Endometrial microvascular endothelial cells (primary cell): Measurements from ENCODE around the gene PSAT1. TPM values are rescaled to one million over a fixed set of nuclear protein-coding genes. Genes with fewer than 3 reads are reported as not detected.

Experiments
- in situ Hi-C: cut with HindIII; loops from 2 replicates; pipeline ENCODE4 v1.10.0; 2017; ENCODE audit warnings: low sequenced_read_pairs, low pct_unique_long_range_greater_than_20kb; ENCODE audit errors: inconsistent ontology term
- total RNA-seq: library from RNA; depleted of rRNA; stranded (reverse); fragments of >200 nt; gene quantifications from one replicate; pipeline ENCODE4 v1.2.3, GENCODE V29; 2015; ENCODE audit errors: inconsistent ontology term

The PSAT1 gene
- total RNA-seq, 1 donor from 2014 or later: 47.4 TPM

DNA sequence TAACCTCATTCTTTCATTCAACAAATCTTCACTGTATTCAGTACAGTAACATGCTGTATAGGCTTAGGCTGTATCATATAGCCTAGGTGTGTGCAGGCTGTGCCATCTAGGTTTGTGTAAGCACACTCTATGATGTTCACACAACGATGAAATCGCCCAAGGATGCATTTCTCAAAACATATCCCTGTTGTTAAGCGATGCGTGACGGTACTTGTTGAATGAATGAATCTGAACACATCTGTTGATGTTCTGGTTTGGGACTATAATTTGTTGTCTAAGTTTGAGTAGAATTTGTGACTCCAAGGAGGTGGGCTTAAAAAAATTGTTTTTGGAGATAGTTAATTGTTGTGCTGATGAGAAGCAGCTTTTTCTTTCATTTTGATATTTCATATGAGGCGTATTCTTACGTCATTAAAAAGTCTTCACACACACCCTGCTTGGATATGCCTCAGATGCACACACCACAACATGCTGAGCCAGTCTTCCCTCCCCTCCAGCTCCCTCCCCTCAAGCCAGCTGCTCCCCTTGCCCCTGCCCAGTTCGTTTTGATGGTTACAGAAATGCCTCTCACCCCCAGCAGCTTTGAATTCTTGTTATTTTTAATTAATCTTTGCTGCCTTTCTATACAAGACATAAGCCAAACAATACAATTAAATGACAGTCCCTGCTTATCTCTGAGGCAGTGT is 5.5 kb upstream of the PSAT1 start:
- in situ Hi-C loops: no loop called here

DNA sequence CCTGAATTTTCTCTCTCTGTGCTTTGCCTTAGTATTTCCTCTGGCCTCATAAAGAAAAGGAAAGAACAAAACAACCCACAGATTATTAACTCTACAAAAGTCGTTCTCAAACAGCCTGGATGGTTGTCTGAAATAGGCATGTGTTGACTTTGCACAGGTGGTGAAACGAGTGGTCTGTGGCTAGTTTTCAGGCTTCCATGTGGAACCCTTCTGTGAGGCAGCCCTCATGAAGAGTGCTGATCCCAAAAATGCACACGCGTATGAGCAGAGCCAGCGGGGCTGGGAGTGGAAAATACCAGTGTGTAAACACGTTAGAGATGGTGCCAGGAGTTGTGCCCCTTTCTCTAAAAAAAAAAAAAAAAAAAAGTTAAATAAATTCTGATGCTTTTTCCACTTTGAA is 4.9 kb upstream of the PSAT1 start:
- in situ Hi-C loops: no loop called here

DNA sequence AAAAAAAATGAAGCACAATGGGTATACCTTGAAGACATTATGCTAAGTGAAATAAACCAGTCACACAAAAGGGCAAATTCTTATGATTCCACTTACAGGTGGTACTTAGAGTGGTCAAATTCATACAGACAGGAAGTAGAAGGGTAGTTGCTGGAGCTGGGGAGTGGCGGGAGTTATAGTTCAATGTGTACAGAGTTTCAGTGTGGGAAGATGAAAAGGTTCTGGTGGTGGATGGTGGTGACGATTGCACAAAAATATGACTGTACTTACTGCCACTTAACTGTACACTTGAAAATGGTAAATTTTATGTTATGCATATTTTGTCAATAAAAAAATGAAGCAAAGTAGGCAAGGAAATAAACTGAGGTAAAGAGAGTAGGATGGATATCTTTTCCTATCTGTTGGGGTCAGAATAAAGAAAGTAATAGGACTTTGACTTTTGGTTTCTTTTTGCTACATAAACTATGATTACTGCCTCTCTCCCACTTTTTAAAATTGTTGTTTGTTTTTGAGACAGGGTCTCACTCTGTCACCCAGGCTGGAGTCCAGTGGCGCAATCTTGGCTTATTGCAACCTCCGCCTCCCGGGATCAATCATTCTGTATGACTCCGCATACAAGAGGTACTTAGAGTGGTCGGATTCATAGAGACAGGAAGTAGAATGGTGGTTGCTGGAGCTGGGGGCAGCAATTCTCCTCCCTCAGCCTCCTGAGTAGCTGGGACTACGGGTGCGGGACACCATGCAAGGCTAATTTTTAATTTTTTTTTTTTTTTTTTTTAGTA is 4.0 kb upstream of the PSAT1 start:
- in situ Hi-C loops: no loop called here

DNA sequence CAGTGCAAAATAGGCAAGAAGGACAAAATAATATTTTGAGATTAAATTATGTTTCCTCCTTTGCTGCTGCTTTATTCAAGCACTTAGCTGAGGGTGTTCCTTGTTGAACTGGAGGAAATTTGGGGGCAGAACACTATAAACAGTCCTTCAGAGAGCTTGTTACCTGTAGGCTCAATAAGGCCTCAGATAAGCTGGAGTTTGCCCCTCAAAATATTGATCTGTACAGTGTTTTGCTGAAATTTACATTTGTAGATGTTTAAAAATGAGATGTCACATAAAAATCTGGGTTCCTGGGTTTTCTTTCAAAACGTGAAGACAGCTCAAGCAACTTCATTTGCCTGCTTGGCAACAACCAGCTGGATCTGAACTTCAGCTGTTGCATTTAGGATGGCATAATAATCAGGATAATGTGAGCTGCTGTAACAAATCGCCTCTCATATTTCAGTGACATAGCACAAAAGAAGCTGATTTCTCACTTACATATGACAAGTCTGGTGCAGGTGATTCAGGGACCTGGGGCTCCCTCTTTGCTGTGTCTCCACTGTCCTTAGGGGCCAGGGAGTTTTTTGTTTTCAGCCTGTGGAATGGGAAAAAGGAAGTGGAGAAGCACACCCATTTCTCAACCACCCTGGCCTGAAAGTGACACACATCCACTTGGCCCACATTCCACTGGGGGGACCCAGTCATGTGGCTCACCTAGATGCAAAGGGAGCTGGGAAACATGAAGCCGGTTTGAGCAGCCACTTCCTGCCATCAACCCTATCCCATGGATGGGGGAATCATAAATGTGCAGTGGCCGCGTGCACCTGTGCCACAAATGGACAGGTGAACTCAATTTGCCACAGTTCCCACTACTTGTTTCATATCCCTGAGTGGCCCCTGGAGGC is 2.4 kb upstream of the PSAT1 start:
- in situ Hi-C loops: no loop called here

DNA sequence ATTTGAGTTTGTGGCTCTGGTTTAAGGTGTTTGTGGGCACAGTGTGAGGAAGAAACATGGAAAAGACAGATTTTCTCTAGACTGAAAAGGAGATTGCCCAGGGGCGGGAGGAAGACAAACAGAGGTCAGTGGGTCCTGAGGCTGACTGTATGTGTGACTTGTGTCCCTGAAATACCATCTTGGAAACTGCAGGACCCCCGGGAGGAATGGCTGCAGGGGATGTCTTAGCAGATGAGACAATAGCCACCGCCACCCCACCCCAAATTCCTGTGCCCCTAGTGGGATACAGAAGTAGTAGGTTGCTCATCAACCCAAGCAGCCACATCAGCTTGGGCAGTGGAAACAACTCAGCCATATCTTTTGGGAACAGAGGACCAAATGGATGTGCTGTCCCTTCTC is 1.7 kb upstream of the PSAT1 start:
- in situ Hi-C loops: no loop called here

DNA sequence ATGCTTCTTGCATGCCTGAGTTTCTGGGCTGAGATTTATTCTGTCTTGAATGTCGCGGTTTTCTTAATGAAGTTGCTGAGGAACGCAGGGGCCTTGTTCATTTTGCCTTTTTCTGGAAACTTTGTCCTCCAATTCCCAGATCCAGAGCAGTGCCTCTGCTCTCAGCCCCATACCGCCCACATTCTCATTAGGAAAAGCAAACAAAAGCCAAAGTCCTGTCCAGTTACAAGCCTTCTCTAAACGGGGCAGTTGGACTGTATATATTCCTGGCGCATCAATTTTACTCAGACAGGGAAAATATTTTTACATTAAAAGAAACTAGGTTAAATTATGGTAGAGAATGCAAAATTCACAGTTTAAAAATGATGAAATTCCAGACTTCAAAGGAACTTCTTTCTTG is 1.2 kb upstream of the PSAT1 start:
- in situ Hi-C loops: no loop called here

DNA sequence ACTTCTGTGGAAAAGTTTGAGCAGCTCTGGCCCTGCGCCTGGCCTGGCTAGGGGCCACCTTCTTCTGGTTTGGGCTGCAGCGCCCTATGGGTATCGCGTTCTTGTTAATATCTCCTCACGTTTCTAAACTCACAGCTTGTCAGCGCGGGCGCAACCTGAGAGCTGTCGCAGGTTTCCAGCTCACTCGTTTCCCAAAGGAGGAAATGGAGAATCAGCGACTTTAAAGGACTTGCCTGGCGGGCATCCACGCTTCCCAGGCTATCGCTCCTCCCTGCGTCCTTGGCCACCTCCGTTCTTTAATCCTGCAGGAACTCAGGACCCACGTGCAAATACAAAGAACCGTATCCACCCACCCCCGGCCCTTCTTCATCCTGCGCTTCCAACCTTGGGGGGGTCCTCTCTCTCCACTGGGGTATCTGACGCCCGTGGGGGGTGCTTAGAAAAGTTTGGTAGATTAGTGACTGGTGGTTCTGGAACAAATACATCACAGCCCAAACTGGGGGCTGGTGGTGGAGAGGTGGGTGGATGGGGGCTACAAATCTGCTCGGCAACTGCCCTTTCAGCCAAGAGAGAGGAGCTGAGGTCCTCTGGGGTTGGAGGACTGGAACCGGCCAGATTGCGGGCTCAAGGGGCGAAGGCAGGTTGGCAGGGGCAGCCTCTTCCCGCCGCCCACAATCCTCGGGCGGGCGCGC is 578 bp upstream of the PSAT1 start:
- in situ Hi-C loops: no loop called here

DNA sequence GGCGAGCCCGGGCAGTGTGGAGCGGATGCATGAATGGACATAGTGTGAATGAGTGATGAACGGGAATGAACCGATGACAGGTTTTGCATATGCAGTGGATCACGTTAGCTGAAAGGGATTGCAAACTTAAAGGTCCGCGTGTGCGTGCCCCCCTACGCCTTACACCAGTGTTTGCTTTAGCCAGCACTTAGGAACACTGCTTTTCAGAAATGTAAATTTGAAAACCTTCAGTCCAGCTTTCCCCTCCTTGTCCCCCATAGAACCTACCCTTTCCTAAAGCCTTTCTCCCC is 692 bp downstream of the PSAT1 start:
- in situ Hi-C loops: no loop called here

DNA sequence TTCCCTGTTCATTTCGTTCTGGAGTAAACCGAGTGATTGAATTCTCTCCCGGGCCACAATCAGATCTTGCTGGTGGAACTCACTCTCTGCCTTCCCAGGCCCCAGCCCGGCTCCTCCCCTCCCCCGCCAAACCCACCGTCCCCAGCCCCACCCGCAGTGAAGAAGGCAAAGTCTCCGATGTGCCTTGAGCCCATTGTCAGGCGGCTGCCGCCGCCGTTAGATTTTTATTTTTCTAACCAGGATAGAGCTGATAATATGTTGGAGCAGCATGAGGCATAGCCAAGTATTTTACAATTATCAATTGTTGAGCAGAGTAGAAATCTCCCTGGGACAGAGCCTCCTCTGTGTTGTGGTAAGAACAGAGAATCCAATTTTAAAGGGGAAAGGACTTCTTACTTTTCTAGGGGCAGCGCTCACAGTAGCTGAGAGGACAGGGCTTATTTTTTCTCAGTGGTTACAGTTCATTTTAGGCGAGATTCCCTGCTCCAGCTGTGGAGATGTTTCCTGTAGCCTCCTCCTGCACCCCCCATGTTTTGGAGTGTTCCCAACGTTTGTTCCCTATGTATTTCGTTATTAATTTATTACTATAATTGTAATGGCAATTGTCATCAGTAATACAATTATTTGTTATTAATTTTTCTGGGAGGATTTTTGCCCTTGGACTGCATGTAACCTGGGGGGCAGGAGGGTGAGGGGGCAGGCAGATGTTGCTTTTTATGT is 1.3 kb downstream of the PSAT1 start:
- in situ Hi-C loops: no loop called here

DNA sequence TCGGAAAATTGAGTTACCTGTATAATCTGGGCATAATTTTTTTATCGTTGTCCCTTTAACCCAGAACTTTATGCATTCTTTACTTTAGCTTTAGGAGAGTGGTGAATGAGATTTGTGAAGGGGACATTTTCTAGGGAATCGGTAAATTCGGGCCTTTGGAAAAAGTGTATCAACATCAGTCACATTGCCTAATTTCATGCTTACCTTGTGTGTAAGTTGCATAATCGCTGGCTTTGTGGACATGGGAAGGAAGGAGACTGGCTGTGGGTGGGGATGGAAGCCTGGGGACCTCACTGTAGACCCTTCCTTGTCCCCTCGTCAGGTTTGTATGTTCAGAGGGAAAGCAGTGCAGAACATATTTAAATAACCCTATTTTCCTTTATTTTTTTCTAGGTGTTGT is 3.3 kb downstream of the PSAT1 start:
- in situ Hi-C loops: no loop called here

DNA sequence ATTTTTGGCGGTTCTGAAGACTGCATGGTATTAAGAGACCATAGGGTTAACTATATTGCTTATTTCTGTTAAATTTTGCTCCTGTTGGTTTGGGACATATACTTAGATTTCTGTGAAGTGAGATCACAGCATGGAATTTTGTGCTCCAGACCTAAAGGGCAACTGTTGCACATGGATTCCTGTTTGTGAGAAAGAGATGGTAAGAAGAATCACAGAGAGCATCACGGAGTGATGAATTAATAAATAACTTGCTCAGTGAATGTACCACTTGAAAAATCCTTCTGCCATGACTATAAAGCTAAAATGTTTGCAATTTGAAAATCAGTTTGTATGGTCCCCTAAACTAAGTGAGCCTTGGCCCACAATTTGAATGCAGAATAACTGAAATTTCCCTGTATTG is 4.5 kb downstream of the PSAT1 start:
- in situ Hi-C loops: no loop called here

DNA sequence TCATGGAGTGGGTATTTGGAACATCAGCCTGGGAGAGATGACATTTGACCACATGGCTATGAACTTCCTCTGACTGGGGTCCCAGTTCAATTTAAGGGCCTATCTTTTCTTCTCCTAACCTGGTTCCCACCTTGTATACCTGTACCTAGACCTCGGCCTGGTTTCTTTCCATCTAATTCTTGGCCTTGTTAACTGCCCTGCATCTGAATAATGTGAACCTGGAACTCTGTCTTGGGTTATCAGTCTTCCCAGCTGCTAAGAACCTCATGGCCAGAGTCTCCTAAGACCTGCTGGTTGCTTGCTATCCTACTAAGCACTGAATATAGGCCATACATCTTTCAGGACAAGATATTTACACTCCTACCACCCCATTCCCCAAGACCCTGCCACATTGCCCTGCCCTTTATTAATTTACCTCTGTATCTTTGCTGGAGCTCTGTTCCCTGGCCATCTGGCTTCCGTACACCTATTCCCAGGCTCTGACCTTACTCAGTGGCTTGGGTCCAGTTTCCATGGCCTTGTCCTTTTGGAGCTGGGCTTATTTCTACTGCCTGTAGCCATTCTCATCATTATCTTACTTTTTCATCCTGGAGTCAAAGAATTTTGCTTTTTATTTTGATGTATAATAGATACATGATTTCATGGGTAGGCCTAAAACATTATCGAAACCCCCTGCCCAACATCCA is 6.6 kb downstream of the PSAT1 start:
- in situ Hi-C loops: no loop called here

DNA sequence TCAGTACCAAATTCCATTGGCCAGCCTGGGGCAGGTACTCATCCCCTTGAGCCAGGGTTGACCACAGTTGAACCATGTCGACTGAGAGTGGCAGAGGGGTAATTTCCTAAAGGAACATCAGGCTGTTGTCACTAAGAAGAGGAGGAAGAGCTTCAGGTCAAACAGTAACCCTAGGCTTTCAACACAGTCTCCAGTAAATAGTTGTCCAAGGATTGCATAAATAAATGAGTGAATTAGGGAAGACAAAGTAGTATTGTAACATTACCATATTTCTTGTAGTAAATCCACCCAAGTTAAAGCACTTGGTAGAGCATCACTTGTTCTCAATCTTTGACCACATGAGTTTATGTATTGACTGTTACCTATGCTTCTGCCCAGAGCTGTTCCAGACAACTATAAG is 7.4 kb downstream of the PSAT1 start:
- in situ Hi-C loops: no loop called here

DNA sequence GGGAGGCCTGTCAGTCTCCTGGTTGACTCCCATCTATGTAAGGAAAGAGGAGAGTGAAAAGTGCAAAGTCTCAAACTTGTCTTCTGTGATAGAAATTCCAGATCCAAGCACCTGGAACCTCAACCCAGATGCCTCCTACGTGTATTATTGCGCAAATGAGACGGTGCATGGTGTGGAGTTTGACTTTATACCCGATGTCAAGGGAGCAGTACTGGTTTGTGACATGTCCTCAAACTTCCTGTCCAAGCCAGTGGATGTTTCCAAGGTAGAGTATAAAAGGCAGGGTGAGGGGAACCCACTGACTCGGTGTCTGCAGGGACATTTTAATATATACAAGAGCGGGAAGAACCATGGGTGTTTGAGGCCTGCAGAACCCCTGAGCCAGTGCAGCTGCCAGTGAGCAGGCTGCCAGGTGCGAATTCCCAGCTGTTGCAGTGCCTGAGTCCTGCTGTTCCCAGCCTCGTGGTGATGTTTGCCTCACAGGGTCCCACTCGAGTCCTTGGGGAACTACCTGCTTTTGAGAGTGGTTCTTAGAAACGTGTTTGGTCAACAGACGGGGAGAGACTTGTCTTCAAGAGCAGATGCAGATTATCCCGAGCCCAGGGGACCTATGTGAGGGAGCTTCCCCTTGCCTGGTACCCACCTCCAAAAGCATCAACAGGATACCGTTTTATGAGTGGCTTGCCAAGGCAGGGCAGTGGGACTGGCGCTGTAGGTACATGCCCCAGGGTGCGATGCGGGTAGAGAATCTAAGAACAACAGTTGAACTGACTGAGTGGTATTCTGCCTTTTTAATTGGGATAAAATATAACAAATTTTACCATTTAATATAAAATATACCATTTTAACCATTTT is 9.5 kb downstream of the PSAT1 start:
- in situ Hi-C loops: no loop called here

DNA sequence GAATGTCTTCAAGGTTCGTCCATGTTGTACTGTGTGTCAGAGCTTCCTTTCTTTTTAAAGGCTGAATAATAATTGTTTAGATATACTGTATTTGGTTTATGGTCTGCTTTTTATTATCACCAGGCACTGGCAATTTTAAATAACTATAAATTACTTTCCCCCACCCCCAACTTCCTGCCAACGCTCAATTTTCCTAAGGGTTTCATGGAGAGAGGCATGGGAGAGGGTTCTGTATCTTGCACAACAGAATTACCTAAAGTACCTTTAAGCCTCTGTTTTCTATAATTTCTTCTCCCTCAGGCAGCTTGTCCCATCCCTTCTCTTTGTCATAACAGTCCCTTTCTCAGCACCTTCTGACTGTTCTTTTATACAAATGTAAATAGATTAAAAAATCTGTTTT is 10.4 kb downstream of the PSAT1 start:
- in situ Hi-C loops: no loop called here

DNA sequence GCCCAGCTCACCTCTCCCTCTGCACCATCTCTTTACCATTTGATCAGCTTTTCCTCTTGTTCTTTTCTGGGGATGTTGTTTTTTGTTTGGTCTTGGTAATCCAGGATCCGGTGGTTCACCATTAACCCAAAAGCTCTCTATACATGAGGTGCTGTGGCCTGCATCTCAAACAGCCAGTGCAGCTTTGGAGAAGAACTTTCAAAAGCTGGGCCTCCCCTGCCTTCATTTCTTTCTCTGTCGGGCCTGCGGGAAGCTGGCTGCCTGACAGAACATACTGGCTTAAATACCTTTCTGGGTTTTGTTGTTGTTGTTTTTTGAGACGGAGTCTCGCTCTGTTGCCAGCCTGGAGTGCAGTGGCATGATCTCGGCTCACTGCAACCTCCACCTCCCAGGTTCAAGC is 12.1 kb downstream of the PSAT1 start:
- in situ Hi-C loops: no loop called here

DNA sequence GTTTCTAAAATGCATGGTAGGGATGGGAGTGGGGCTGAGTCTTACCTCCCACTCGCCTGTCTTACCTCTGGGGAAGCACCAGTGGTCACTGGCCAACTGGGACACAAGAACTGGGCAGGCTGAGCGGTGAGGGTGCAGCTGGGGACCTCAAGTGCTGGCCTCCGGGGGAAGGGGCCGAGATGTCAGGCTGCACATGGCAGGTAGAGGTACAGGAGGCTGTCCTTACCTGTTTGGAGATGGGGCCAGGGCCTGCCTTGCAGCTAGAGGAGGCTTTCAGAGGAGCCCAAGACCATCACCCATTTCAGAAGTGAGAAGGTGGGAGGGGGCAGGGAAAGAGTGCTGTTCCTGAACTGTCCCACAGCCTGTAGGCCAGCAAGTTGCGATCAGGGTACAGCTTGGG is 14.2 kb downstream of the PSAT1 start:
- in situ Hi-C loops: no loop called here
